ENCODE measurements around the gene FCF1. TPM values are rescaled to one million over a fixed set of nuclear protein-coding genes. Genes with fewer than 3 reads are reported as not detected.

Gene FCF1
- total RNA-seq, 1 experiment from 2014 or later: 58.0 TPM

GRCh38 chr14:74669256-74669655, 43.7 kb upstream of the FCF1 start:
- no peaks in the 10 kb centered on the region for H3K27me3 Mint-ChIP-seq (ENCODE audit: unreplicated experiment)
- BruUV-seq (replicated peaks): no TSS peak
- TF ChIP-seq, protein P1, sequence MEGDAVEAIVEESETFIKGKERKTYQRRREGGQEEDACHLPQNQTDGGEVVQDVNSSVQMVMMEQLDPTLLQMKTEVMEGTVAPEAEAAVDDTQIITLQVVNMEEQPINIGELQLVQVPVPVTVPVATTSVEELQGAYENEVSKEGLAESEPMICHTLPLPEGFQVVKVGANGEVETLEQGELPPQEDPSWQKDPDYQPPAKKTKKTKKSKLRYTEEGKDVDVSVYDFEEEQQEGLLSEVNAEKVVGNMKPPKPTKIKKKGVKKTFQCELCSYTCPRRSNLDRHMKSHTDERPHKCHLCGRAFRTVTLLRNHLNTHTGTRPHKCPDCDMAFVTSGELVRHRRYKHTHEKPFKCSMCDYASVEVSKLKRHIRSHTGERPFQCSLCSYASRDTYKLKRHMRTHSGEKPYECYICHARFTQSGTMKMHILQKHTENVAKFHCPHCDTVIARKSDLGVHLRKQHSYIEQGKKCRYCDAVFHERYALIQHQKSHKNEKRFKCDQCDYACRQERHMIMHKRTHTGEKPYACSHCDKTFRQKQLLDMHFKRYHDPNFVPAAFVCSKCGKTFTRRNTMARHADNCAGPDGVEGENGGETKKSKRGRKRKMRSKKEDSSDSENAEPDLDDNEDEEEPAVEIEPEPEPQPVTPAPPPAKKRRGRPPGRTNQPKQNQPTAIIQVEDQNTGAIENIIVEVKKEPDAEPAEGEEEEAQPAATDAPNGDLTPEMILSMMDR (IDR thresholded peaks at IDR 0.05; ENCODE audit: unreplicated experiment): no peak
- CTCF ChIA-PET: no interaction called here
- H3K4me3 Mint-ChIP-seq (ENCODE audit: low read depth, unreplicated experiment): no peak overlapping the region
- H3K4me1 Mint-ChIP-seq (ENCODE audit: low read depth, unreplicated experiment): no peaks in the 10 kb centered on the region
- no peak for DNase-seq
- H3K9me3 Mint-ChIP-seq (ENCODE audit: low read depth, unreplicated experiment): no peaks in the 10 kb centered on the region
- H3K27ac Mint-ChIP-seq (ENCODE audit: unreplicated experiment): no peak overlapping the region
- H3K36me3 Mint-ChIP-seq (ENCODE audit: insufficient read depth, unreplicated experiment): peaks cover 46% of the 10 kb centered on the region
- intact Hi-C loops (cut with micrococcal nuclease; ENCODE audit: unreplicated experiment): no loop called here

DNA sequence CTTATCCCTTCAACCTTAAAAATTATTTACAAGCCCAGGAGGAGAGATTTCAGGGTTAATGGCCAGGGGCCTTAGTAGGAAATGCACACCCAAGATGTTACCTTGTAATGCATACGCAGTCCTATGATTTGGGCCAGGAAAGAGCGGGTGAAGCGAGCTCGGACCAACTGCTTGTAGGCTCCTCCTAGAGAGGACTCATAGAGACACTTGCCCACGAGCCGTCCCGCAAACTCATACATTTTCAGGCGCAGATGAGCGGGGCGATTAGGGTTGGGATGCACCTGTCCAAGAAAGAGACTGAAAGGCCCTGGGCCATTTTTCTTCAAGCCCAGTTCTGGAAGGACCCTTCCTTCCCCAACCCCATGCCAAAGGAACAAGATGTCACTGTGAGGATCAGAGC, 43.1 kb upstream of the FCF1 start:
- TF ChIP-seq, protein P1 (IDR thresholded peaks at IDR 0.05; ENCODE audit: unreplicated experiment): no peak
- DNase-seq: no peak
- H3K27ac Mint-ChIP-seq (ENCODE audit: unreplicated experiment): no peak overlapping the region
- no peaks in the 10 kb centered on the region for H3K4me1 Mint-ChIP-seq (ENCODE audit: low read depth, unreplicated experiment)
- no TSS peak for BruUV-seq (replicated peaks)
- no peak overlapping the region for H3K4me3 Mint-ChIP-seq (ENCODE audit: low read depth, unreplicated experiment)
- H3K36me3 Mint-ChIP-seq (ENCODE audit: insufficient read depth, unreplicated experiment): peaks cover 42% of the 10 kb centered on the region
- intact Hi-C loops (cut with micrococcal nuclease; ENCODE audit: unreplicated experiment): no loop called here
- no peaks in the 10 kb centered on the region for H3K9me3 Mint-ChIP-seq (ENCODE audit: low read depth, unreplicated experiment)
- no peaks in the 10 kb centered on the region for H3K27me3 Mint-ChIP-seq (ENCODE audit: unreplicated experiment)
- CTCF ChIA-PET: no interaction called here

DNA sequence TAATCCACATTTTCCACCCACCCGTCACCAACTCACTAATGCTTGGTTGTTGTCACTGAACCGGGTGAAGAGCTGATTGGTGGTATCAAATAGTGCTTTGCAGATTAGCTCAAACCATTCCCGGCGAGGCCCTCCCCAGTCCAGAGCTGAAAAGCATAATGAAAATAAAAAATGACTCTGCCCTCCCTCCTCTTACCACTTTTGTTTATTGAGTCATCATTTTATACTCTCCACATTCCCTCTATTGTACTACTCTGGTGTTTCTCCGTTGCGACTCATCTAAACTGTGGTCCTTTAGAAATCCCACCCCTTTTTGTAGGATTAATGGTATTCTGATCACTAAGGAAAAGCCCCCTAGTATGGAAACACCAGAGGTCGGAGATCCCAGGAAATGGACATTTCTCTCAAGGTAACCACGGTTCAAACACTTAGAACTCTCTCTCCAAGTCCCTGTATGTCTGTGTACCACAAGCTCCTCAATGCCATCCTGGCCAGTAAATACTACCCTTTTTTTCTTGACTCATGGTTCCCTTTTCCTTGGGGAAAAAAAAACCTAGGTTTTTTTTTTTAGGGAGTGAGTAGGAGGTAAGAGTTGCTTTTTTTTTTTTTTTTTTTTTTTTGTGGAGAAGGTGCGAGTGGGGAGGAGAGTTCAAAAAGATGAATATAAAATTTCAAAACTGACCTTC, 42.1 kb upstream of the FCF1 start:
- H3K9me3 Mint-ChIP-seq (ENCODE audit: low read depth, unreplicated experiment): no peaks in the 10 kb centered on the region
- DNase-seq: no peak
- no TSS peak for BruUV-seq (replicated peaks)
- H3K27ac Mint-ChIP-seq (ENCODE audit: unreplicated experiment): no peak overlapping the region
- H3K36me3 Mint-ChIP-seq (ENCODE audit: insufficient read depth, unreplicated experiment): peaks cover 44% of the 10 kb centered on the region
- TF ChIP-seq, protein P1 (IDR thresholded peaks at IDR 0.05; ENCODE audit: unreplicated experiment): no peak
- intact Hi-C loops (cut with micrococcal nuclease; ENCODE audit: unreplicated experiment): no loop called here
- H3K4me3 Mint-ChIP-seq (ENCODE audit: low read depth, unreplicated experiment): no peak overlapping the region
- no peaks in the 10 kb centered on the region for H3K27me3 Mint-ChIP-seq (ENCODE audit: unreplicated experiment)
- H3K4me1 Mint-ChIP-seq (ENCODE audit: low read depth, unreplicated experiment): no peaks in the 10 kb centered on the region
- CTCF ChIA-PET: interaction anchor here (0.6 to 0.9 kb wide), 2 partner anchors 28 to 41 kb away, joined by 3 read pairs; no protein-coding TSS in a partner anchor

DNA sequence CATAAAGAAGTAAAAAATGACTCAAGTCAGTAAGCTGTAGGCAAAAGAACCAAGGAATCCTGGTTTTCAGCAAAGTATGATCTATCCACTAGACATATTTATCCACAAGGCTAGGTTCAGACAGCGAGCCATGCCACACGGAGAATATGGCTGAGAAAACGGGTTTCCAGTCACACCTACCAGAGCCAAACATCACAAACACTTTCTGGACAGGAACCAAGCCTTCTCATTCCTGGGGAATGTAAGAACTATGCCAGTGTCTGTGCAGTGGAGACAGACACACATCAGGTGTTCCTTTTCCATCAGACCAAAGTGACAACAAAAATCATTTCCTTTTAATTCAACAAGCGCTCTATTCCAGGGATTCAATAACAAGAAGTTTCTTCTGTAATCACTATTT, 41.2 kb upstream of the FCF1 start:
- H3K4me1 Mint-ChIP-seq (ENCODE audit: low read depth, unreplicated experiment): no peaks in the 10 kb centered on the region
- peaks cover 35% of the 10 kb centered on the region for H3K36me3 Mint-ChIP-seq (ENCODE audit: insufficient read depth, unreplicated experiment)
- intact Hi-C loops (cut with micrococcal nuclease; ENCODE audit: unreplicated experiment): no loop called here
- H3K9me3 Mint-ChIP-seq (ENCODE audit: low read depth, unreplicated experiment): no peaks in the 10 kb centered on the region
- H3K27me3 Mint-ChIP-seq (ENCODE audit: unreplicated experiment): no peaks in the 10 kb centered on the region
- TF ChIP-seq, protein P1 (IDR thresholded peaks at IDR 0.05; ENCODE audit: unreplicated experiment): no peak
- no peak for DNase-seq
- no peak overlapping the region for H3K27ac Mint-ChIP-seq (ENCODE audit: unreplicated experiment)
- CTCF ChIA-PET: no interaction called here
- no TSS peak for BruUV-seq (replicated peaks)
- H3K4me3 Mint-ChIP-seq (ENCODE audit: low read depth, unreplicated experiment): no peak overlapping the region
